ENCODE measurements around the gene CARD16. TPM values are rescaled to one million over a fixed set of nuclear protein-coding genes. Genes with fewer than 3 reads are reported as not detected.
A peak's percentile ranks its signal among the peaks of the same experiment; 100 is the strongest.
"Not testable (repeated sequence)": the region's sequence is repeated elsewhere in the genome, so short reads cannot be mapped to it uniquely, and the experiment has no call there.

The CARD16 gene
- total RNA-seq: 40.4 TPM

- peak; percentile 87 for ATAC-seq
- intact Hi-C loops (cut with DNase I); DNase-seq (ENCODE audit: low spot score): not testable (repeated sequence)
Observed at GRCh38 chr11:105044557-105045524, at the start of gene CARD16. Gene CARD16 (minus strand): TSS chr11:105045335. CDS start chr11:105045297, 38 bp downstream.

- intact Hi-C loops (cut with DNase I): no loop called here
- no peak for ATAC-seq
- DNase-seq (ENCODE audit: low spot score): no peak
Observed at GRCh38 chr11:105092256-105093239, 47.4 kb upstream of the CARD16 start.

- no peak for ATAC-seq
- no peak for DNase-seq (ENCODE audit: low spot score)
- intact Hi-C loops (cut with DNase I): no loop called here
Observed at GRCh38 chr11:105081412-105082150, 36.4 kb upstream of the CARD16 start.

GRCh38 chr11:105080171-105080906, 35.2 kb upstream of the CARD16 start:
- ATAC-seq: peak; percentile 30
- DNase-seq (ENCODE audit: low spot score); intact Hi-C loops (cut with DNase I): not testable (repeated sequence)

GRCh38 chr11:105078283-105078682, 33.1 kb upstream of the CARD16 start:
- DNase-seq (ENCODE audit: low spot score): no peak
- intact Hi-C loops (cut with DNase I): no loop called here
- no peak for ATAC-seq

GRCh38 chr11:105077141-105077790, 32.1 kb upstream of the CARD16 start:
- intact Hi-C loops (cut with DNase I); ATAC-seq; DNase-seq (ENCODE audit: low spot score): not testable (repeated sequence)

GRCh38 chr11:105074166-105074530, 29.0 kb upstream of the CARD16 start:
- DNase-seq (ENCODE audit: low spot score) (no peak), ATAC-seq (no peak)

GRCh38 chr11:105073456-105074165, 28.5 kb upstream of the CARD16 start:
- ATAC-seq: no peak
- intact Hi-C loops (cut with DNase I): no loop called here
- DNase-seq (ENCODE audit: low spot score): no peak

More at GRCh38 chr11:105074166-105074530, 29.0 kb upstream of the CARD16 start:
- intact Hi-C loops (cut with DNase I): no loop called here

GRCh38 chr11:105072080-105072479, 26.9 kb upstream of the CARD16 start:
- intact Hi-C loops (cut with DNase I); DNase-seq (ENCODE audit: low spot score); ATAC-seq: not testable (repeated sequence)

GRCh38 chr11:105071089-105071732, 26.1 kb upstream of the CARD16 start:
- ATAC-seq: no peak
- no peak for DNase-seq (ENCODE audit: low spot score)
- intact Hi-C loops (cut with DNase I): no loop called here

- intact Hi-C loops (cut with DNase I): no loop called here
- no peak for ATAC-seq
Observed at GRCh38 chr11:105070306-105070705, 25.2 kb upstream of the CARD16 start.

GRCh38 chr11:105069749-105070148, 24.6 kb upstream of the CARD16 start:
- intact Hi-C loops (cut with DNase I); ATAC-seq; DNase-seq (ENCODE audit: low spot score): not testable (repeated sequence)

More at GRCh38 chr11:105070306-105070705, 25.2 kb upstream of the CARD16 start:
- no peak for DNase-seq (ENCODE audit: low spot score)

- DNase-seq (ENCODE audit: low spot score); intact Hi-C loops (cut with DNase I): not testable (repeated sequence)
- peak; percentile 46 for ATAC-seq
Observed at GRCh38 chr11:105063245-105063941, 18.3 kb upstream of the CARD16 start.

GRCh38 chr11:105057432-105057831, 12.3 kb upstream of the CARD16 start:
- no peak for DNase-seq (ENCODE audit: low spot score)
- no peak for ATAC-seq
- intact Hi-C loops (cut with DNase I): no loop called here

GRCh38 chr11:105056446-105056845, 11.3 kb upstream of the CARD16 start:
- ATAC-seq: no peak
- intact Hi-C loops (cut with DNase I): no loop called here
- no peak for DNase-seq (ENCODE audit: low spot score)

All from sciatic nerve (tissue), 2 donors.